IMR-90 (cell line): ENCODE data around the gene CCDC71. TPM values are rescaled to one million over a fixed set of nuclear protein-coding genes. Genes with fewer than 3 reads are reported as not detected.

ENCODE experiments used
- ATAC-seq: fragments of 200-7000 bp; cut with Tn5 transposase; 2 replicates; pipeline ENCODE4 v1.9.1; 2020; ENCODE audit warnings: low read depth, mild to moderate bottlenecking, moderate library complexity
- BruUV-seq: library from RNA; stranded (reverse); fragments of 400-500 nt; replicated peaks from 2 replicates; lab custom pipeline; 2021; lab: Mats Ljungman, UMichigan
- CTCF ChIA-PET: fragments of 300-600 bp; formaldehyde crosslinking; extraction: SDS; loops from one replicate; lab custom pipeline; 2021; ENCODE audit warnings: antibody characterized with exemption; lab: Yijun Ruan, JAX
- POLR2A ChIA-PET: fragments of 300-600 bp; sonication (Branson Sonifier 250); formaldehyde crosslinking; loops from one replicate; lab custom pipeline; 2022; ENCODE audit warnings: antibody characterized with exemption; ENCODE audit not compliant: unreplicated experiment; lab: Charles Lee
- DNase-seq: peaks from one replicate; pipeline ENCODE4 v3.0.0; 2013
- H2AFZ ChIP-seq: replicated peaks from 2 replicates; pipeline ENCODE3; 2013; ENCODE audit warnings: low read length, mild to moderate bottlenecking; ENCODE audit not compliant: poor library complexity
- H2AK5ac ChIP-seq: 2 replicates; pipeline ENCODE4 v1.6.1; 2013; ENCODE audit warnings: low read depth, low read length, inconsistent platforms
- H2AK9ac ChIP-seq: replicated peaks from 2 replicates; pipeline ENCODE3; 2013; ENCODE audit warnings: mild to moderate bottlenecking, low read depth, low read length, moderate library complexity; ENCODE audit not compliant: poor library complexity
- H2BK120ac ChIP-seq: 2 replicates; pipeline ENCODE4 v1.6.1; 2013; ENCODE audit warnings: low read depth, low read length, inconsistent platforms
- H2BK15ac ChIP-seq: 3 replicates; pipeline ENCODE4 v1.6.1; 2013; ENCODE audit warnings: low read depth, low read length, inconsistent platforms
- H2BK20ac ChIP-seq: 2 replicates; pipeline ENCODE4 v1.6.1; 2013; ENCODE audit warnings: low read depth, mild to moderate bottlenecking, inconsistent platforms, low read length, moderate library complexity
- H2BK5ac ChIP-seq: 2 replicates; pipeline ENCODE4 v1.6.1; 2013; ENCODE audit warnings: mild to moderate bottlenecking, low read depth, low read length, inconsistent platforms; ENCODE audit not compliant: poor library complexity, severe bottlenecking
- H3K14ac ChIP-seq: replicated peaks from 2 replicates; pipeline ENCODE4 v1.6.1; 2013; ENCODE audit warnings: low read depth, low read length, inconsistent platforms
- H3K18ac ChIP-seq: 2 replicates; pipeline ENCODE4 v1.6.1; 2013; ENCODE audit warnings: low read depth, low read length, control low read depth
- H3K23ac ChIP-seq: 2 replicates; pipeline ENCODE4 v1.6.1; 2013; ENCODE audit warnings: low read depth, low read length, inconsistent platforms
- H3K27ac ChIP-seq: 2 replicates; pipeline ENCODE4 v1.5.1; 2013; ENCODE audit warnings: mild to moderate bottlenecking, control low read depth, low read length; ENCODE audit not compliant: insufficient read depth
- H3K27me3 ChIP-seq: 2 replicates; pipeline ENCODE4 v1.6.1; 2013; ENCODE audit warnings: low read length; ENCODE audit not compliant: control insufficient read depth, insufficient read depth
- H3K36me3 ChIP-seq: 2 replicates; pipeline ENCODE4 v1.6.1; 2013; ENCODE audit warnings: low read length, mixed read lengths; ENCODE audit not compliant: control insufficient read depth, insufficient read depth
- H3K4ac ChIP-seq: 2 replicates; pipeline ENCODE4 v1.6.1; 2013; ENCODE audit warnings: low read depth, low read length, inconsistent platforms
- H3K4me1 ChIP-seq: 2 replicates; pipeline ENCODE4 v1.6.1; 2013; ENCODE audit warnings: low read length, mixed read lengths; ENCODE audit not compliant: control insufficient read depth, insufficient read depth
- H3K4me2 ChIP-seq: 2 replicates; pipeline ENCODE4 v1.6.1; 2013; ENCODE audit warnings: low read depth, mild to moderate bottlenecking, control low read depth, low read length, moderate library complexity
- H3K4me3 ChIP-seq: 2 replicates; pipeline ENCODE4 v1.5.1; 2013; ENCODE audit warnings: low read depth, mild to moderate bottlenecking, control low read depth, low read length, moderate library complexity; ENCODE audit not compliant: insufficient read depth
- H3K56ac ChIP-seq: 2 replicates; pipeline ENCODE4 v1.6.1; 2013; ENCODE audit warnings: low read length, inconsistent platforms; ENCODE audit not compliant: insufficient read depth; ENCODE audit errors: extremely low read depth
- H3K79me1 ChIP-seq, 2 experiments: 2 replicates each; pipeline ENCODE4 v1.6.1; 2013; ENCODE audit warnings: low read length in 2 of 2, inconsistent platforms in 1 of 2, low read depth in 1 of 2
- H3K9ac ChIP-seq: 2 replicates; pipeline ENCODE4 v1.6.1; 2013; ENCODE audit warnings: low read depth, low read length, control low read depth
- H3K9me1 ChIP-seq: 2 replicates; pipeline ENCODE4 v1.6.1; 2013; ENCODE audit warnings: low read length, inconsistent platforms; ENCODE audit not compliant: insufficient read depth
- H3K9me3 ChIP-seq: 2 replicates; pipeline ENCODE4 v1.6.1; 2013; ENCODE audit warnings: low read length; ENCODE audit not compliant: control insufficient read depth, insufficient read depth
- H4K20me1 ChIP-seq: 2 replicates; pipeline ENCODE4 v1.6.1; 2013; ENCODE audit warnings: low read length, inconsistent platforms; ENCODE audit not compliant: insufficient read depth
- H4K5ac ChIP-seq: 2 replicates; pipeline ENCODE4 v1.6.1; 2013; ENCODE audit warnings: mild to moderate bottlenecking, low read depth, low read length, control low read depth
- H4K8ac ChIP-seq, 2 experiments: 2 replicates each; pipeline ENCODE4 v1.6.1; 2013; ENCODE audit warnings: low read depth in 2 of 2, low read length in 2 of 2, control low read depth in 1 of 2, inconsistent platforms in 1 of 2
- H4K91ac ChIP-seq: 2 replicates; pipeline ENCODE4 v1.6.1; 2013; ENCODE audit warnings: low read depth, low read length, inconsistent platforms; ENCODE audit not compliant: insufficient read depth
- CEBPB ChIP-seq: IDR thresholded peaks from 2 replicates; pipeline ENCODE4 v1.6.1; 2012; ENCODE audit warnings: low read depth, low read length, improper control_type of control experiment
- CTCF ChIP-seq: conservative IDR thresholded peaks from 2 replicates; pipeline ENCODE4 v1.5.1; 2012; ENCODE audit warnings: mild to moderate bottlenecking, low read depth, low read length, improper control_type of control experiment
- ELK1 ChIP-seq: fragments of 150-350 bp; IDR thresholded peaks from 2 replicates; pipeline ENCODE4 v1.6.1; 2016; ENCODE audit warnings: low read depth, mild to moderate bottlenecking, low read length, moderate library complexity, borderline replicate concordance
- FOS ChIP-seq: fragments of 150-350 bp; IDR thresholded peaks from 2 replicates; pipeline ENCODE4 v1.6.1; 2016; ENCODE audit warnings: low read depth, low read length
- MAFK ChIP-seq: IDR thresholded peaks from 2 replicates; pipeline ENCODE4 v1.6.1; 2012; ENCODE audit warnings: low read depth, low read length, improper control_type of control experiment
- MAZ ChIP-seq: IDR thresholded peaks from 2 replicates; pipeline ENCODE4 v1.6.1; 2012; ENCODE audit warnings: low read depth, mild to moderate bottlenecking, low read length, improper control_type of control experiment, moderate library complexity, borderline replicate concordance
- MXI1 ChIP-seq: IDR thresholded peaks from 2 replicates; pipeline ENCODE4 v1.6.1; 2012; ENCODE audit warnings: low read depth, mild to moderate bottlenecking, low read length, moderate library complexity, borderline replicate concordance
- POLR2A ChIP-seq: IDR thresholded peaks from 2 replicates; pipeline ENCODE4 v1.6.1; 2012; ENCODE audit warnings: mild to moderate bottlenecking, low read depth, low read length
- RAD21 ChIP-seq: IDR thresholded peaks from 2 replicates; pipeline ENCODE4 v1.6.1; 2012; ENCODE audit warnings: low read length, improper control_type of control experiment
- RCOR1 ChIP-seq: IDR thresholded peaks from 2 replicates; pipeline ENCODE4 v1.6.1; 2012; ENCODE audit warnings: mild to moderate bottlenecking, low read length, improper control_type of control experiment; ENCODE audit not compliant: insufficient replicate concordance
- RFX5 ChIP-seq: IDR thresholded peaks from 2 replicates; pipeline ENCODE4 v1.8.0; 2012; ENCODE audit warnings: low read depth, mild to moderate bottlenecking, low read length, moderate library complexity
- SMC3 ChIP-seq: fragments of 150-350 bp; IDR thresholded peaks from 2 replicates; pipeline ENCODE4 v1.6.1; 2016; ENCODE audit warnings: low read depth, mild to moderate bottlenecking, antibody characterized with exemption, low read length, moderate library complexity
- WGBS, 2 experiments: methylation state at CpG; one replicate each; pipeline versions ENCODE4 v1.1.5 to v1.1.7; 2013; ENCODE audit warnings: missing lambda C conversion rate in 2 of 2; ENCODE audit not compliant: insufficient read length in 1 of 2; ENCODE audit errors: extremely low coverage in 2 of 2; 5-methylcytosine and 5-hydroxymethylcytosine counted together
- dilution Hi-C: fragments of 300-500 bp; cut with HindIII; formaldehyde crosslinking; loops from one replicate; pipeline ENCODE4 v1.14.3; 2018; ENCODE audit warnings: low sequenced_read_pairs; ENCODE audit not compliant: unreplicated experiment
- in situ Hi-C: fragments of 300-500 bp; cut with MboI; formaldehyde crosslinking; loops from 3 replicates; pipeline ENCODE4 v1.14.3; 2019; ENCODE audit warnings: low sequenced_read_pairs, inconsistent platforms, mixed read lengths
- intact Hi-C: fragments of 100-400 bp; cut with micrococcal nuclease; formaldehyde crosslinking; loops from 2 replicates; pipeline ENCODE4 v1.10.0; 2022
- polyA plus RNA-seq, 3 experiments: library from polyadenylated mRNA; depleted of rRNA; stranded (reverse); fragments of >200 nt; gene quantifications; 2 replicates each; pipeline ENCODE4 v1.2.3, GENCODE V29; 2012; ENCODE audit warnings: low replicate concordance in 1 of 3
- total RNA-seq: library from RNA; depleted of rRNA; stranded (reverse); fragments of >200 nt; gene quantifications from 2 replicates; pipeline ENCODE4 v1.2.3, GENCODE V29; 2012

The CCDC71 gene
- total and polyA plus RNA-seq, 2 of the 4 experiments (the other 2 are of a cell fraction), result 29.4 to 35.9 TPM

GRCh38 chr3:49119439-49119838, 46.7 kb downstream of the CCDC71 start:
- Histone ChIP-seq H3K27ac (peak overlapping the region; percentile 86), H2AK5ac (peak overlapping the region; percentile 95; the same call in 1 of the 2 replicates), H3K9ac (peak overlapping the region; percentile 90), H2BK20ac (no peak overlapping the region), H2BK15ac (no peak overlapping the region), H3K23ac (peak overlapping the region; percentile 93; the same call in 1 of the 2 replicates), H3K4me3 (peak overlapping the region; percentile 80), H4K91ac (no peak overlapping the region), H3K4me2 (peak overlapping the region; percentile 98), H4K20me1 (peaks cover 6% of the 10 kb centered on the region), H3K18ac (no peak overlapping the region), H3K4me1 (peaks cover 10% of the 10 kb centered on the region), H3K9me3 (no peaks in the 10 kb centered on the region), H4K5ac (no peak overlapping the region), H2BK5ac (peak overlapping the region; percentile 12), H2AK9ac (peak overlapping the region; percentile 99), H3K4ac (no peak overlapping the region; the same call in 1 of the 2 replicates), H2AFZ (no peak overlapping the region), H3K56ac (peak overlapping the region; percentile 62; the same call in 1 of the 2 replicates), H4K8ac (peak overlapping the region; percentile 91 to 96; a peak in 2 of 4 replicates), H3K14ac (no peak overlapping the region), H2BK120ac (no peak overlapping the region), H3K27me3 (no peaks in the 10 kb centered on the region), H3K79me1 (peaks cover 8 to 46% of the 10 kb centered on the region in 2 experiments), H3K9me1 (peaks cover 10% of the 10 kb centered on the region; the same call in 1 of the 2 replicates), H3K36me3 (peaks cover 74% of the 10 kb centered on the region)
- dilution Hi-C loops, result no loop called here
- peak; percentile 7 for DNase-seq
- 100% methylated on average over 1 of the region's 3 CpGs; no CpG with 5 or more reads in 1 of the 2 experiments for WGBS, 2 experiments
- intact Hi-C loops, result no loop called here
- ATAC-seq, result no peak
- ChIA-PET CTCF (no interaction called here), POLR2A (interaction anchor here (0.5 kb wide), 1 partner anchor 54 kb away, joined by 4 read pairs; no protein-coding TSS in a partner anchor)
- TF ChIP-seq RAD21 (no peak), RFX5 (no peak), CEBPB (no peak), MAFK (no peak), FOS (no peak), POLR2A (no peak), CTCF (no peak), MAZ (no peak), ELK1 (no peak), SMC3 (no peak), RCOR1 (no peak), MXI1 (no peak)
- in situ Hi-C loops, result no loop called here
- BruUV-seq, result no TSS peak
